ENCODE measurements around the gene IL16.

IL16 gene

GRCh38 chr15:81265944-81266775, 69.5 kb downstream of the IL16 start:
- Histone ChIP-seq H3K9me3 (ENCODE audit: control extremely low read depth in 1 of 5, control insufficient read depth in 4 of 5, insufficient read depth in 2 of 5, low read depth in 1 of 5, low read length in 4 of 5) (no peaks in the 10 kb centered on the region), H3K27ac (ENCODE audit: insufficient read depth in 1 of 2, low read depth in 1 of 2, low read length in 2 of 2, poor library complexity in 1 of 2, severe bottlenecking in 2 of 2) (no peak overlapping the region), H3K4me3 (ENCODE audit: control insufficient read depth in 1 of 7, extremely low read depth in 1 of 7, insufficient read depth in 4 of 7, low read depth in 2 of 7, low read length in 6 of 7) (peak overlapping the region in 4 of 7 experiments; percentile 0 to 61 (median 35)), H3K36me3 (ENCODE audit: control insufficient read depth in 4 of 4, insufficient read depth in 4 of 4, low read length in 3 of 4) (no peaks in the 10 kb centered on the region), H3K27me3 (replicated peaks in 2 of 5; ENCODE audit: control insufficient read depth in 4 of 5, insufficient read depth in 5 of 5, low read length in 4 of 5) (no peaks in the 10 kb centered on the region), H3K4me1 (ENCODE audit: control extremely low read depth in 1 of 4, control insufficient read depth in 4 of 4, insufficient read depth in 4 of 4, low read length in 3 of 4) (peaks cover 7 to 29% (median 23%) of the 10 kb centered on the region in 4 experiments)
- CTCF ChIA-PET, result interaction anchor here (0.6 to 16.8 kb wide), 80 partner anchors 8 to 917 kb away, joined by 3 to 294 read pairs (median 5); no protein-coding TSS in a partner anchor
- DNase-seq, result peak; percentile 81 to 90 (median 87)
- POLR2A ChIA-PET, result interaction anchor here (0.5 to 1.0 kb wide), 4 partner anchors 91 to 682 kb away, joined by 3 to 9 read pairs (median 4); no protein-coding TSS in a partner anchor
- WGBS (ENCODE audit: insufficient coverage), result 2% methylated on average over 13 of the region's 14 CpGs

GRCh38 chr15:81268340-81268739, 71.7 kb downstream of the IL16 start:
- POLR2A ChIA-PET, result interaction anchor here (0.6 kb wide), 1 partner anchor 13 kb away, joined by 3 read pairs; no protein-coding TSS in a partner anchor
- WGBS (ENCODE audit: insufficient coverage), result 100% methylated on average over 3 of the region's 5 CpGs
- H3K27me3 ChIP-seq (replicated peaks in 2 of 5; ENCODE audit: control insufficient read depth in 4 of 5, insufficient read depth in 5 of 5, low read length in 4 of 5), result no peaks in the 10 kb centered on the region

DNA sequence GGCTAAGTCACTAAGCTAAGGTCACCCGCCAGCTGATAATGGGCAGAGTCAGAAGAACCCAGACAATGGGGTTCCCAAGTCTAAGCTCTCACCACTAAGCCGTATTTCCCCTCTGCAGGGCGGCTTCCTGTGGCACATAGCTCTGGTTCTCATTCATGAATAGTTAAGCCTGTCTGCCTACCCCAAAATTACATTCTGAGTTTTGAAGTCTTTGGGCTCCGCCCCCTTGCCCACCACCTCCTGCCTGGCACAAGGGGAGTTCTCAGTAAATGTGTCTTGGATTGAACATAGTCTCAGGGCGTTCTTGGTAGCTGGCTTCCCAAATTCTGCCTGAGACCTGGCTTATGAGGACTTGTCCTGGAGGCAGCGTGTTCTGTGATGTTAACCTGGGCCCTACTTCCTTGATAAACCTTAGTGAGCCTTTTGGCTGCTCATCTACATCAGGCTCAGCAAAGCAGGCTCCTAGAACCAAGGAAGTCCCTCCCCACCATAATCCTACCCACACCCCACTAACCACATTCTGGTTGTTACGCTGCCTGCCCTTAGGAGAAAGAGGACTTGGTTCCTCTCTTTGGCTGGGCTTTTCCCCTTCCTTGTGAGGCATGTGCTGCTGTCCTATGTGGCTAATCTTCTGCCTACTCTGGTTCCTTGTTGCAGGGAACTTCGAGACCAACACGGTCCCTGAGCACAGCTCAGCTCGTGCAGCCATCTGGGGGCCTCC, 72.4 kb downstream of the IL16 start:
- Histone ChIP-seq H3K27ac (ENCODE audit: insufficient read depth in 1 of 2, low read depth in 1 of 2, low read length in 2 of 2, poor library complexity in 1 of 2, severe bottlenecking in 2 of 2) (no peak overlapping the region), H3K27me3 (replicated peaks in 2 of 5; ENCODE audit: control insufficient read depth in 4 of 5, insufficient read depth in 5 of 5, low read length in 4 of 5) (no peaks in the 10 kb centered on the region), H3K9me3 (ENCODE audit: control extremely low read depth in 1 of 5, control insufficient read depth in 4 of 5, insufficient read depth in 2 of 5, low read depth in 1 of 5, low read length in 4 of 5) (no peaks in the 10 kb centered on the region), H3K4me3 (ENCODE audit: control insufficient read depth in 1 of 7, extremely low read depth in 1 of 7, insufficient read depth in 4 of 7, low read depth in 2 of 7, low read length in 6 of 7) (no peak overlapping the region), H3K36me3 (ENCODE audit: control insufficient read depth in 4 of 4, insufficient read depth in 4 of 4, low read length in 3 of 4) (no peaks in the 10 kb centered on the region), H3K4me1 (ENCODE audit: control extremely low read depth in 1 of 4, control insufficient read depth in 4 of 4, insufficient read depth in 4 of 4, low read length in 3 of 4) (peaks cover 7 to 29% (median 23%) of the 10 kb centered on the region in 4 experiments)
- WGBS (ENCODE audit: insufficient coverage), result 76% methylated on average over 8 of the region's 10 CpGs
- ChIA-PET POLR2A (interaction anchor here (0.6 kb wide), 2 partner anchors 12 to 23 kb away, joined by 3 to 6 read pairs; no protein-coding TSS in a partner anchor), CTCF (interaction anchor here (0.7 to 16.8 kb wide), 21 partner anchors 9 to 290 kb away, joined by 3 to 294 read pairs (median 5); no protein-coding TSS in a partner anchor)
- peak in 2 of 3 donors; percentile 54 to 62 for DNase-seq

More at GRCh38 chr15:81268340-81268739, 71.7 kb downstream of the IL16 start:
- H3K36me3 ChIP-seq (ENCODE audit: control insufficient read depth in 4 of 4, insufficient read depth in 4 of 4, low read length in 3 of 4), result no peaks in the 10 kb centered on the region
- no peak overlapping the region for H3K27ac ChIP-seq (ENCODE audit: insufficient read depth in 1 of 2, low read depth in 1 of 2, low read length in 2 of 2, poor library complexity in 1 of 2, severe bottlenecking in 2 of 2)
- H3K9me3 ChIP-seq (ENCODE audit: control extremely low read depth in 1 of 5, control insufficient read depth in 4 of 5, insufficient read depth in 2 of 5, low read depth in 1 of 5, low read length in 4 of 5), result no peaks in the 10 kb centered on the region
- DNase-seq, result no peak
- H3K4me3 ChIP-seq (ENCODE audit: control insufficient read depth in 1 of 7, extremely low read depth in 1 of 7, insufficient read depth in 4 of 7, low read depth in 2 of 7, low read length in 6 of 7), result no peak overlapping the region
- peaks cover 7 to 29% (median 23%) of the 10 kb centered on the region in 4 experiments for H3K4me1 ChIP-seq (ENCODE audit: control extremely low read depth in 1 of 4, control insufficient read depth in 4 of 4, insufficient read depth in 4 of 4, low read length in 3 of 4)
- CTCF ChIA-PET, result interaction anchor here (0.7 to 16.8 kb wide), 22 partner anchors 9 to 853 kb away, joined by 3 to 294 read pairs (median 4); no protein-coding TSS in a partner anchor

DNA sequence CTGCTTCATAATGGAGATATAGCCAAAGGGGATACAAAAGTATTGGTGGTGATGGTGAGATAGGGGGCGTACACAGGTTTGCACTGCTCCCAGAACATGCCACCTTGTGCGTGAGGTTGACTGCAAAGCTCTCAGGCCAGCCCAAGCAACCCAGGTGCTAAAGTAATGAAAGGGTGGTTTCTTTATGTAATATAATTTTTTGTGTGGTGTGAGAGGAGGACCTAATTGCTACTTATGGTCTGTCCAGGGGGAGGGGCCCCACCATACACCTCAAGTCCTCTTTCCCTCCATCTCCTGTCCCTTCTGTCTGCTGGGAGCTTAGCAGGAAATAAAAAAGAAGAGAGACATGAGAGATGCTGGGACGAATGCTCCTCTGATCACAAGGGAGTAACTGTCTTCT, 73.5 kb downstream of the IL16 start:
- no peak overlapping the region for H3K27ac ChIP-seq (ENCODE audit: insufficient read depth in 1 of 2, low read depth in 1 of 2, low read length in 2 of 2, poor library complexity in 1 of 2, severe bottlenecking in 2 of 2)
- no peaks in the 10 kb centered on the region for H3K36me3 ChIP-seq (ENCODE audit: control insufficient read depth in 4 of 4, insufficient read depth in 4 of 4, low read length in 3 of 4)
- CTCF ChIA-PET, result interaction anchor here (1.0 to 14.7 kb wide), 5 partner anchors 65 to 163 kb away, joined by 5 to 162 read pairs (median 9); no protein-coding TSS in a partner anchor
- peaks cover 7 to 26% (median 22%) of the 10 kb centered on the region in 4 experiments for H3K4me1 ChIP-seq (ENCODE audit: control extremely low read depth in 1 of 4, control insufficient read depth in 4 of 4, insufficient read depth in 4 of 4, low read length in 3 of 4)
- H3K4me3 ChIP-seq (ENCODE audit: control insufficient read depth in 1 of 7, extremely low read depth in 1 of 7, insufficient read depth in 4 of 7, low read depth in 2 of 7, low read length in 6 of 7), result peak overlapping the region in 1 of 7 experiments; percentile 0
- POLR2A ChIA-PET, result no interaction called here
- no peaks in the 10 kb centered on the region for H3K9me3 ChIP-seq (ENCODE audit: control extremely low read depth in 1 of 5, control insufficient read depth in 4 of 5, insufficient read depth in 2 of 5, low read depth in 1 of 5, low read length in 4 of 5)
- WGBS (ENCODE audit: insufficient coverage), result 83% methylated on average over 3 of the region's 3 CpGs
- H3K27me3 ChIP-seq (replicated peaks in 2 of 5; ENCODE audit: control insufficient read depth in 4 of 5, insufficient read depth in 5 of 5, low read length in 4 of 5), result no peaks in the 10 kb centered on the region
- no peak for DNase-seq

DNA sequence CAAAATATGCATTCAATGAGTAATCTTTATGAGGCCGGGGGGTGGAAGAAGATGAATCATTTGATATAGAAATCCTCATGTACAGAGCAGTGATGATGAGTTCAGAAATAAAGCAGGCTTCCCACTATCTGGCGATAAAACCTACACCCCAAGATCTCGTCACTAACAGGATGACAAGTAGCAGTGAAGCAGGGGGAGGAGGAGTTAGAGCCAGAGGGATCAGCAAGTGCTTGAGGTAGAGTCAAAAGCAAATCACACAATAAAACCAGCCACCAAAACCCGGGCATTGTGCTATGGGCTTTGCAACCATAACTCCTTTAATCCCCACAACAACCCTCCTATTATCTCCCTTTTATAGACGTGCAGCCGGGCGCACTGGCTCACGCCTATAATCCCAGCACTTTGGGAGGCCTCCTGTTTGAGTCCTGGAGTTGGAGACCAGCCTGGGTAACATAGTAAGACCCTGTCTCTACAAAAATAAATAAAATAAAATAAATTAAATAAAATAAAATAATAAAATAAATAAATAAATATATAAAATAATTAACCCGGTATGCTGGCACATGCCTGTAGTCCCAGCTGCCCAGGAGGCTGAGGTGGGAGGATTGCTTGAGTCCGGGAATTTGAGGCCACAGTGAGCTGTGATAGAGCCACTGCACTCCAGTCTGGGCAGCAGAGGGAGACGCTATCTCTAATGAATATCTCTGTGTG, 74.3 kb downstream of the IL16 start:
- POLR2A ChIA-PET, result no interaction called here
- CTCF ChIA-PET, result interaction anchor here (14.7 kb wide), 1 partner anchor 130 kb away, joined by 162 read pairs; no protein-coding TSS in a partner anchor
- WGBS (ENCODE audit: insufficient coverage), result 98% methylated on average over 5 of the region's 11 CpGs
- no peaks in the 10 kb centered on the region for H3K9me3 ChIP-seq (ENCODE audit: control extremely low read depth in 1 of 5, control insufficient read depth in 4 of 5, insufficient read depth in 2 of 5, low read depth in 1 of 5, low read length in 4 of 5)
- no peaks in the 10 kb centered on the region for H3K36me3 ChIP-seq (ENCODE audit: control insufficient read depth in 4 of 4, insufficient read depth in 4 of 4, low read length in 3 of 4)
- H3K4me1 ChIP-seq (ENCODE audit: control extremely low read depth in 1 of 4, control insufficient read depth in 4 of 4, insufficient read depth in 4 of 4, low read length in 3 of 4), result peaks cover 8 to 23% (median 18%) of the 10 kb centered on the region in 4 experiments
- H3K4me3 ChIP-seq (ENCODE audit: control insufficient read depth in 1 of 7, extremely low read depth in 1 of 7, insufficient read depth in 4 of 7, low read depth in 2 of 7, low read length in 6 of 7), result no peak overlapping the region
- DNase-seq, result no peak
- no peaks in the 10 kb centered on the region for H3K27me3 ChIP-seq (replicated peaks in 2 of 5; ENCODE audit: control insufficient read depth in 4 of 5, insufficient read depth in 5 of 5, low read length in 4 of 5)
- no peak overlapping the region for H3K27ac ChIP-seq (ENCODE audit: insufficient read depth in 1 of 2, low read depth in 1 of 2, low read length in 2 of 2, poor library complexity in 1 of 2, severe bottlenecking in 2 of 2)

GRCh38 chr15:81271761-81272644, 75.3 kb downstream of the IL16 start:
- Histone ChIP-seq H3K27ac (ENCODE audit: insufficient read depth in 1 of 2, low read depth in 1 of 2, low read length in 2 of 2, poor library complexity in 1 of 2, severe bottlenecking in 2 of 2) (no peak overlapping the region), H3K4me3 (ENCODE audit: control insufficient read depth in 1 of 7, extremely low read depth in 1 of 7, insufficient read depth in 4 of 7, low read depth in 2 of 7, low read length in 6 of 7) (no peak overlapping the region), H3K27me3 (replicated peaks in 2 of 5; ENCODE audit: control insufficient read depth in 4 of 5, insufficient read depth in 5 of 5, low read length in 4 of 5) (no peaks in the 10 kb centered on the region), H3K36me3 (ENCODE audit: control insufficient read depth in 4 of 4, insufficient read depth in 4 of 4, low read length in 3 of 4) (no peaks in the 10 kb centered on the region), H3K9me3 (ENCODE audit: control extremely low read depth in 1 of 5, control insufficient read depth in 4 of 5, insufficient read depth in 2 of 5, low read depth in 1 of 5, low read length in 4 of 5) (peaks cover 0 to 4% (median 0%) of the 10 kb centered on the region in 5 experiments), H3K4me1 (ENCODE audit: control extremely low read depth in 1 of 4, control insufficient read depth in 4 of 4, insufficient read depth in 4 of 4, low read length in 3 of 4) (peaks cover 4 to 18% (median 13%) of the 10 kb centered on the region in 4 experiments)
- ChIA-PET POLR2A (no interaction called here), CTCF (interaction anchor here (0.9 to 14.7 kb wide), 5 partner anchors 9 to 129 kb away, joined by 3 to 162 read pairs (median 4); no protein-coding TSS in a partner anchor)
- DNase-seq, result no peak
- WGBS (ENCODE audit: insufficient coverage), result 87% methylated on average over 12 of the region's 12 CpGs

Measured in common myeloid progenitor, CD34-positive (primary cell).